HG02610 (cell line): ENCODE data around the gene TMEM115.

ENCODE experiments used
- ATAC-seq: cut with Tn5 transposase; IDR thresholded peaks from one replicate; pipeline ENCODE4 v1.9.1; 2021; ENCODE audit warnings: mild to moderate bottlenecking, moderate library complexity; ENCODE audit not compliant: unreplicated experiment

Gene TMEM115

DNA sequence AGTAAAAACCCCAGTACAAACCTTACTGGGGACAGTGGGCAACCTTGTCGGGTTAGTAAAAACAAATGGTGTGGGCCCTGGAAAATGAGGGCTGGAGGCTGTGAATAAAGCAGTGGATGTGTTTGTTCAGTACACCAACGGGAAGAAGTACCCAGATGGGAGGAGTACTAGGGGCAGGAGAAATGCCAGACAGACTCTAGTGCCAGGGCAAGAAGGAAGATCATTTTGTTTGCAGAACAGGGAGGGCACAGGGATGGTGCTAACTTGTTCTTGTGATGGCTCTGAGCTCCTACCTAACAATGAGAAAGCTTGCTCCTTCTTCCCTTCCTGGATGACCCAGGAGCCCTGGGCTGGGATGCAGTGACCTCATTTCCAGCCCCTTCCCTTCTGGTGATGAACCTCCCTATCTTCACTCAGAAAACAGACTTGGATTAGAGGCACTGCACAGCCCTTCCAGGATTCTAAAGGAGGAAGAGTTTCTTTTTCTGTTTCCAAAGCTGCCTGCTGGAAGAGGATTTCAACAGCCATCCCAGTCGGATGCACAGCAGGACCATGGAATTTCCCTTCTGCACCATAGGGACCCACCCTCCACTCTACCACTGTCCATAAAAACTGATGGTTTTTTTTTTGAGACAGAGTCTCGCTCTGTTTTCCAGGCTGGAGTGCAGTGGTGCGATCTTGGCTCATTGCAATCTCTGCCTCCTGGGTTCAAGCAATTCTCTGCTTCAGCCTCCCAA lies 24.8 kb downstream of the TMEM115 start:
- no peak for ATAC-seq

DNA sequence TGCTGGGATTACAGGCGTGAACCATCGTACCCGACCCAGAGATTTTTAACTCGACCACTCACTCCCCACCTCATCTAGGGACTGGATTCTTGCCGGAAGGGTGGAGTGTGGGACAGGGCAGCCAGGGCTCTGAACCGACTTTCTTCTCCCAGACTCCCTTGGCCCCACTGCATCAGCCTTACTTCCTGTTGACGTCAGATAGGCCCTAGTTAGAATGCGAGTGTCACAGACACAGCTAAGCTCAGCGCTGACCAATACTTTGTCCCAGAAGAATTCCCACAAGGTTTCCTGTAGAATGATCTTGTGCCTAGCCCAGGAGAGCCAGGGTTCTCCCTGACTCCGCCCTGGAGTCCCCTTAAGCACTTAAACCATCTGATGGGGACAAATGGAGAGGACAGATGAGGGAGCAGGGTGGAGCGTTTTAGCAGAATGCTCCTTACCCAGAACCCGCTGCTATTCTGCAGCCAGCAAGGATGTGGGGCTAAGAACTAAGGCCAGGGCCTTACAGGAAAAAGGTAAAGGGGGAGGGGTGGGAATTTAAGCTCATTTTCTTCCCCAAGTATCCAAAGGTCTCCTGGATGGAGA lies 25.5 kb downstream of the TMEM115 start:
- ATAC-seq = no peak

DNA sequence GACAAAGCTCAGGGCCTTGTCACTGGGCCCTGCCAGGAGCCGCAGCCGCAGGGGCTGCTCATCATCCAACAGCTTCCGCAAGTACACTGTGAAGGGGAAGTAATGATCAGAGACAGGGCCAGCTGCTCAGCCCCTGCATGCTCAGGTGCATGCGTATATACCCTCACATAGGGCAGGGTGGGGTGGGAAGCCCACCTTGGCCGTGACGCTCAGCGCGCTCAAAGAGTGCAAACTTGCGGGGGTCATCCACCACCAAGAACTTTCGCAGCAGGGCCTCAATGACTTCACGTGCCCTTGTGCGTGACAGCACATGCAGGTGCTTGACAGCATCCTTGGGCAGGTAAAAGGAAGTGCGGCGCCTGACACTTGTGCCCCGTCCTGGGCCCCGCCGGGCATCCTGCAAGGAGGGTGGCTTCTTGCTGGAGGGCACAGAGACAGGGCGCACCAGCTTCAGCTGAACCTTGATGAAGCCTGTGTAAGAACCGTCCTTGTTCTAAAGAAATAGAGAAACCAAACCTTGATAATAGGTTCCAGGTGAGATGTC lies 27.9 kb downstream of the TMEM115 start:
- no peak for ATAC-seq

DNA sequence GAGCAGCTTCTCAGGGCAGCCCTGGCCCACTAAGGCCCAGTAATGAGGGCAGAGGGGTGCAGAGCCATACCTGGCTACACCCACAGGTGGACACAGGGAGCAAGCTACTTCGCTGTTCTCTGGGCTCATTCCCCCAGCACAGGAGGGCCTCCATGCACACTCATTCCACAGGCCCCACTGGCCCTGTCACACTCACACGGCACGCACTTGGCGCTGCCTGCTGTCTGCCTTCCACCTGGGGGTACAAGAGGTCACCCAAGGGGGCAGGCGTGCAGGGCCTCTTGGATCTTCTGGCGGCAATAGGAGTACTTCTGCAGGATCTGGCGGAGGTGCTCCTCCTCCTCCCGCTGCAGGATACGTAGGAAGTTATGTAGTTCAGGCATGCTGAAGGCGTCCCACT lies 29.0 kb downstream of the TMEM115 start:
- no peak for ATAC-seq

DNA sequence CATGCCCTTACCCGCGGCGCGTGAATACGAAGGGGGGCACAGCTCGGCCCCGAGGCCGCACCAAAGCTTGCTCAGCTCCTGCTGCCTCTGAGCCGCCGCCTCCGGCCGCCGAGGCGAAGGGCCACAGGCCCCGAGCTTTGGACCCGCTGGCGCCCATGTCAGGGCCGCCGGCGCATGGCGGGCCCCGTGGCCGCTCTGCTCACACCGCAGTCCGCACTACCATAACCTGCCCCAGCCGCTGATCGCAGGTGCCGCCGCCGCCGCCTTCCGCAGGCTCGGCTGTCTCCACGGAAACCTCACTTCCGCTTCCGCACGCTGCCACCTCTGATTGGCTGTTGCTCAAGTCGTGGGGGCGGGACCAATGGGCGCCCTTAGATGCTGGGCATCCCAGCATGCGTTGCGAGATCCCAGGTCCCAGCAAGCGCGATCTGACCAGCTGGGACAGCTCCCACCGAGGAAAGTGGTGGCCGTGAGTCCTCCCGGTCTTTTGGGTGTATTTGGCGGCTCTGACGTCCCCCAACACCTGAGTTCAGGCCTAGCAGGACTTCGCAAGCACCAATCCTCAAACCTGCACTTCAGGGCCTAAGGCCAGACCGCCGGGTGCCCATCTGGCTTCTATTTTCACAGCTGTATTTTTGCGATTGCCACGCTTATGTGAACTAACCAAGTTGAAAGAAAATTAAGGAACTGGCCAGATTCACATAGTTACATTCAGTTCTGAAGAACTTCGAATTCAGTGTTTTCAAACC lies 31.2 kb downstream of the TMEM115 start, which contains the start of gene TUSC2:
Gene TUSC2, minus strand, starts transcription at position 281 of the 749 bp plus-strand sequence. Its CDS starts 124 bp downstream, at position 157.
- ATAC-seq = peak; percentile 83

DNA sequence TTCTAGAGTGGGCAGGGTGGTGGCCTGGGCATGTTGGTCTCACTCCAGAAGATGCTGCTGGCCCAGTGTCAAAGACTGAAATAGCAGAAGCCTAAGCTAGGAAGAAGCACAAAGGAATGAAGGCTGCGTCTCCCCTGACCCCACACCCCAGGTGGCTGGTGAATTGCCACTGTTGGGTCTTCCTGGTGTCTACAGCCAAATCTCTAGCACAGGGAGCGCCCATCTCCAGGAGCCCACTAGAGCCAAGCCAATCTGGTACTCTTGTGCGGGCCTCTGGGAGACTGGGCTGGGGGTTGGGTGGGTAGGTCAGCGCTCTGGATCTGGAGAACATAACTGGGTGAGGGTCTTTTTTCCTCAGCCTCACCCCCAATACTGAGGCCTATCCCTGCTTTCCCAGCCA lies 32.2 kb downstream of the TMEM115 start:
- no peak for ATAC-seq

DNA sequence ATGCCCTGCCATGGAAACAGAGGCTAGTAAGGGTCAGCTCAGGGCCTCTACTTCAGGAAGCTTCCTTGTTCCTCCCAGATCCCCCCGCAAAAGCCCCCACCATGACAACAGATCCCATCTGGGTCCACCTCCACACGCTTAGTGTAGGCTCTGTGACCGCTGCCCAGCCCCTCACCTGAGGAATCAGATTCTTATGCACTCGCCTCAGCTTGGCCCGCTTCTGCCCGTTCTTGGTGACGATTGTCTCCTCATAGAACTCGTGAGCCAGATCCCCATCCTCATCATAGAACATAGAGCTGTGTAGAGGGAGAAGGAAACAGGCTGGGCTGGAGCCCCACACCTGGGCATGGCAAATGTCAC lies 33.2 kb downstream of the TMEM115 start:
- no peak for ATAC-seq

DNA sequence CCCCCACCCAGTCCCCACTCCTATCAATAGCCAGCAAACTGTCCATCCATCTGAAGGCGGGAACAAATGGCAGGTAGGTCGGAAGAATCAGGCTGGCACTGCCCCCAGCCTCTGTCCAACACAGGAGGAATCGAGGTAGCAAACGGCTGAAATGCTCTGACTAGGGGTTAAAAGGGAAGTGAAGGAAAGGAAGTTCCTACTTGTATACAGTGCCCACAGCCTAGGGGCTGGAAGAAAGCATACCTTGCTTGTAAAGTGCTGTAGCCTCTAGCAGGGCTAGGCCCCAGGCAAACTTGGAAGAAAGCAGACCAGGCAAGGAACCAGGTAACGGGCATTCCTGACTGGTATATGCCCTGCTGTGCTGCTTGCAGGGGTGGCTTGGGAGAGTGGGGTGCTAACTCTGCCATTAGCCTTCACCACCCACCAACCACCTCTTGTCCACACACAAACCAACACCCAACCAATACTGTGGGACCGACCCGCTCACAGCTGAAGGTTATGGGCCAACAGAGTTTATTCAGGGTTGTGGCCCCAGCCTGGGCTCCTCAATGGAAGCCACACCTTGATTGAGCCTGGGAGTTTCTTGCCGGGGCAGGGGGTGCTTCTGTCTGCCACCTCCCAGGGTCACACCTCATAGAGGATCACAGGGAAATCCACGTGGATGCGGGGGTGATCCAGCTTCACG lies 33.7 kb downstream of the TMEM115 start:
- no peak for ATAC-seq

DNA sequence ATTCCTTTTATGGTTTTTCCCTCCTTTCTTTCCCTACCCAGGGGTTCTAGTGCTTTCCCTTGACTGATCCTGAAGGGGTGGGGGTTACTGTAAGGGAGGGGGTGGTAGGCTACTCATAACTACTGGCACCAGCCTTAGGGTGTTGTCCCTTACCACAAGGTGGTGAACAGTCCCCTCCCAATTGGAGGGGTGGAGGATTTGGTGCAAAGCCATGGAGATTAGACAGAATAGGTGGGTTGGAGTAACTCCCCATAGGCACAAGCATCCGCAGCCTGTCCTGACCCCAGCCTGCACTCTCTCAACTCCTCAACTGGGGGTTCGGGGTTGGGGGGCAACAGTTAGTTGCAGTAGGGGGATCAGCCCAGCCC lies 34.2 kb downstream of the TMEM115 start:
- ATAC-seq = no peak

DNA sequence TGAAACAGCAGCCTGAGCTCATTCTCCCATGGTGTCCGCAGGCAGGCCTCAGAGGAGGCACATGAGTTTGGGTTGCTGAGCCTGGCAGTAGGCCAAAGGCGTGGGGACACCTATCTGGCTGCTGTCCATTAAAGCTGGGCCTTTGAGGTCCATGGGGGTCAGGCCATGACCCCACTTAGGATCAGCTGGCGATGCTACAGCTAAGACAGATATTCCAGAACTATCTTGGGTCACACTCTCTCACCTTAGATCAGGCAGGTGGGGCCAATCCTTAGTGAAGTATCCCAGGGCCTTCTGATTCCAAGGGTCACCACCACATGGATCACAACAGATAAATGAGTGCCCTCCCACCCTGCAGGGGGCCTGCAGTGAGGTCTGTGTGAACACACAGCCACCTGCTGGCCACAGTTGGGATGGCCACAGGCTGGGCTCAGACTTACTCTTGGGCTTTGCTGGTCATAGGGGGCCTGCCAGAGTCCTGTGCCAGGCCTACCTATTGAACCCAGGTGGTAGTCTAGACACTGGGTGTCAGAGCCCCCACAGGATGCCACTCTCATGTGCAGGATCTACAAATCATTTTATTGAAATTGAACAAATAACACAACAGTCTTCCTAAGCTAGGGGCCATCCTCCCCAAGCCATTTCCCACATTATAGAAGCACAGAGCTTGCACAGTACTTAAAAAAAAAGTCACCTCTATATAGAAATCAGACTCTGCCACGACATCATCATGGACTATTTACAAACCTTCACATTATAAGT lies 34.8 kb downstream of the TMEM115 start:
- peak; percentile 21 for ATAC-seq

DNA sequence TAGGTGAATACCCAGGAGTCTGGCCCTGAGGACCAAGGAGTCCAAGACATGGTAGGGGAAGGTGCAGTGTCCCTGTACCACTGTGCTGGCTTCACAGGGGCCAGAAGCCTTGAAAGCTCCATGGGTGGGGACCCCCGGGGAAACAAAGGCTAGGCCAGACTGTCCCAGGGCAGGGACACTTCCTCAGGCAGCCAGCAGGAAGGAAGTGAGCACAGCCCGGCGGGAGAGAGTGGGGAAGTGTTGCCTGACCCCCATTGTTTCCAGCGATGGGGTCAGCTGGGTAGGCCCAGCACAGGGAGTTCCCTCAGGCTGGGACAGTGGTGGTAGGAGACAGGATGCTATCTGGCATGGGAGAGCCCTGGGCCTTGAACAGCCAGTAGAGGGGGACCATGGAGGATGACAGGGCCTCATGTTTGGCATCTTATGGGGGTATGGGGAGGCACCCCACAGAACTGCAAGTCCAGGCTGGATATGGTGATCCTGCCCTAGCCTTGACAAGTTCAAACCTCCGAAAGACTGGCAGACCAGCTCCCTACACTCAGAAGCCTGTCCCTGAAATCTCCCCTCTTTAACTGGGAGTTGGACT lies 35.6 kb downstream of the TMEM115 start:
- ATAC-seq = no peak

DNA sequence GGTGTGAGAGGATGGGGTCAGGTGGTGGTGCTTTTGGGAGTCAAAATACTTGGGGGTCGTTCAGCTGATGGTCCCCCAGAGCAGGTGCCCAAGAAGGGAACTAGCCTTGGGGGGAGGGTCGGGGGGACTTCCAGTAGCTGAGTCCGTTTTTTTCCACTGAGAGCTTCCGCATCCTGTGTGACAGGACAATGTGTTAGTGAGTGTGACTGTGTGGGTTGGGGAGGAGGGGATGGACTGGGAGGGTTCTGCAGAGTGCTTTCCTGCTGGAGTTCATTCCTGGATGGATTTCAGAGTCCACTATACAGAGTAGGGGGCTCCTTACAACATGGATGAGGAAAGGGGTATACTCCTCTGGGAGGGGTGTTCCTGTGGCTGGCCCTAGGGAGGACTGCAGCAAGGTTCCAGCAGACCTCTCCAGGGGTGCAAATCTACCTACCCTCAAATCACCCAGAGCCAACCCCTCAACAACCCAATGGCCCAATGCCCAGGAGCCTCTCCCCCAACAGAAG lies 36.2 kb downstream of the TMEM115 start:
- no peak for ATAC-seq

DNA sequence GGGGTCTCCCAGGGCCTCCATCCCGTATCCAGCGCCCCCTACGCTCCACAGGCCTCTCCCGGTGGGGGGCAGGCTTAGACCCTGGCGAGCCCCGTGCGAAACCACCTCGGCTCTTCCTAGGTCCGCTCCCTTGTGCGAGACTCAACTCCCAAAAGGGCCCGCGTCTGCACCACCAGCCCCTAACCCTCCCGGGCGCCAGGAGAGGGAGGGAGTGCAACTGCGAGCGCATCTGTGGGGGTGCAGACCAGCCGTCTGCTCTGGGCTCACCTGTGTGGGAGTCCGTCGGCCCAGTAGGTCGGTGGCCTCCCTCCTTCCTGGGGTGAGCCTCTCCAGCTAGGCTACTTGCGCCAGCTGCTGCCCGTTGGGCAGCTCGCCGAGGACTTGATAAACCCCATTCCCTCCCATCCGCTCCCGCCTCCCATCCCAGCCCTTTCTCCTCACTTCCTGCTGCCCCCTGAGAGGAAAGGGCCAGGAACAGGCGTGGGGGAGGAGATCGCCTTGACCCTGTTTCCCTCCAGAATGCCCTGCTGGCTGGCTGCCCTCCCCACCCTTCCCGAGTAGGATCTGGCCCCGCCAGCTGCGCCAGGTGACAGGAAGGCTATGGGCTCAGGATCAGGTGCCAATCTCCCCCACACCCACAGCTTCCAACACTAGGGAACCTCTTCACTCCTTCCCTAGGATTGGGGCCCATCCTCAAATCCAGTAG lies 36.8 kb downstream of the TMEM115 start, which contains the start of gene HYAL2:
Gene HYAL2, minus strand, starts transcription at position 360 of the 706 bp plus-strand sequence. CDS start 2,256 bp downstream, outside the sequence.
- ATAC-seq = no peak

DNA sequence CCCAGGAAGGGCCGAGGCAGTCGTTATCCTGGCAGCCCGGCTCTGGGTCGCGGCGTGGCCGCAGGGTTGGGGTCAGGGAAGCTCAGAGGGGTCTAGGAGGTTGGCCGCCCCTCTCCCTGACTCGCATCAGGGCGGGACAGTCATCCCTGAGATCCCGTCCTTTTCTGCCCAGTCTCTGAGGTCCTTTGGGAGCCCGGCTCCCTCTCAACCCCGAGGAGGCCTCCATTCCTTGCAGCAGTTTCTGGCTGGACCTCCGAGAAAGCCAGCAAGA lies 37.3 kb downstream of the TMEM115 start:
- ATAC-seq = no peak

DNA sequence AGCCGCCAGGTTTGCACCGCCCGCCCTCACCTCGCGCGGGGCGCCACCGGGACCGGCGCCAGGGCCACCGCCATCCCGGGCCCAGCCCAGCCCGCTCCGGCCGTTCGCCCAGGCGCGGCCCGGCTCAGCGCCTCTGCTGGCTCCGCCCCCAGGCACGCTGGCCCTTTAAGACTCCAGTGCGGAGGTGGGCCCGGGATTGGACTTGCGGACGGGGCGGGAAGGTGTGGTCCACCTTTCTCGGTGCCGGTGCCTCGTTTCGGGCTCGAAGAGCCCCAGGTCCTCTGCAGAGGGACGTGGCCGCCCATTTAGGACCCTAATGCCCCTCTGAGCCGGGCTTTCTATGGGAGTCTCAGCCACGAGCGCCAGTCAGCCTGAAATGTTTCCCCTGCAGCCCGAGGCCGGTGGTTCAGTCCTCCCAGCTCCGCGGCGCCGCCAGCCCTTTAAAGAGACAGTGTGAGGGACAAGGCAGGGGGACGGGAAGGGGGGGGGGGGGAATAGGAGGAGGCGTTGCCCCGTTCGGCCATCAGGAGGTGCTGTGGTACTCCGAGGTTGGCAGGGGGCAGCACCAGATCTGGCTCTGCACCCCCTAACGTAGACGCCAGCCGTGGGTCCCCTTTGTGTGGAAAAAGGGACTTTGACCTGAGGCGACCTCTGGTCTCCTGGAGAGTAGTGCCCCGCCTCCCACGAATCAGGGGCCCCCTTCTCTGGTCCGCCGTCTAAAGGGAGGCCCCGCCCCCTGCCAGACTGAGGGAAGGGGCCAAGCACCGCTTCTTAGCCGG lies 37.8 kb downstream of the TMEM115 start:
- peak; percentile 80 for ATAC-seq

DNA sequence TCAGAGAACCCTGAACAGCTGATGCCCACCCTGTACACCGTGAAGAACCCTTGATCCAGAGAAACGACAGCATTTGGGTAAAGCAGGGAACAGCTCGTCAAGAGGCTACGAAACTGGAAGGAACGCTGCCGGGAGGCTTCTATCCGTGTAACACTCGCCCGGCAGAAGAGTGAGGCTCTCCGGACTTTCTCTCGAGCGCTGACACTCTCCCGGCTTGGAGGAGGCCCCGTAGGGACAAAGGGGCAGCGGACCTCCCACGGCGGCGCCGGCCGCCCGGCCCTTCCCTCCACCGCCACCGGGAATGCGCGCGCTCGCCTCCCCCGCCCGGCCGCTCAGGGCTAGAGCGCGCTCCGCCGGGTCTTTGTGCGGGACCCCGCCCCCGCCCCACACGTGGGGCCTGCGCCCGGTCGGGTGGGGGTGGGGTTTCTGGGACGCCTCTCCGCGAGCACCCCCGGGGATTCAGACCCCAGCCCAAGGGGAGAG lies 38.4 kb downstream of the TMEM115 start:
- peak; percentile 42 for ATAC-seq

DNA sequence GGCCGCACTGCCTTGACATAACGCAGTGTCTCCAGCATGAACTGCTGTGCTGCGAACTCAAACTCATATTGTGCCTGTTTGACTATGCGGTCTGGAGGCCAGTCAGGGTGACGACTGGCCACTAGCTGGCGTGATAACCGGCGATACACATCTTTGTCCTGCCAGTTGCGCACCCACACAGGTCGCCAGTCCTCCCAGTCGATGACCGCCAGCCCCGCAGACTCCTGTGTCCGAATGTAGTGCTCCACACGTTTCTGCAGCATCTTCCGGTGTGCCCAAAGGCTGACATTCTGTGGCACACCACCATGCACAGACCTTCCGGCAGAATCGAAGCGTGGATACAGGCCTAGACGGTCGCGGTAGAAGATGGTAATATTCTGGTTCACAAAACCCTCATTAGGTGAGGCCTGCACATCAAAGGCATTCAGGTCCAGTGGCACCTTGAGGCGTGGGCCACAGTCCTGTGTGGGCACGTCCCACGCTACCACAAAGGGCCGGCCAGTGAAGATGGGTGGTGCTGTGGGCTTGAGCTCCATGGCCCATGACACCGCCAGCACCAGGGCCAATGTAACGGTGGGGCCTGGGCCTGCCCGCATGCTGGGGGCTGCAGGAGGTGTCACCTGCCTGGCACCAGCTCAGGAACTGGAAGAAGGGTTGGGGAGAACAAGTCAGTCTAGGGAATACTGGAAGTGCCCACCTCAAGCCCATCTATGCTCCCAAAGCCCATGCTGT lies 39.3 kb downstream of the TMEM115 start:
- no peak for ATAC-seq
